Measurements from ENCODE around the gene C5orf34.
A peak's percentile ranks its signal among the peaks of the same experiment; 100 is the strongest.

Gene C5orf34

GRCh38 chr5:43555895-43556606 is 41.1 kb upstream of the C5orf34 start:
- Histone ChIP-seq H3K4me3 (ENCODE audit: insufficient read depth, low read length, poor library complexity, severe bottlenecking) (peak overlapping the region; percentile 97), H3K79me2 (ENCODE audit: insufficient read depth, low read length) (peaks cover 52% of the 10 kb centered on the region), H3K9ac (ENCODE audit: low read length) (peak overlapping the region; percentile 87), H3K36me3 (ENCODE audit: low read length) (peaks cover 30% of the 10 kb centered on the region), H3K27me3 (ENCODE audit: low read length) (no peaks in the 10 kb centered on the region), H2AFZ (ENCODE audit: low read depth, low read length, severe bottlenecking) (peak overlapping the region; percentile 68), H4K20me1 (ENCODE audit: low read depth, low read length) (no peaks in the 10 kb centered on the region), H3F3A (ENCODE audit: insufficient read depth) (peaks cover 8% of the 10 kb centered on the region; the same call in 1 of the 2 replicates), H3K4me2 (ENCODE audit: low read depth, low read length, poor library complexity, severe bottlenecking) (peak overlapping the region; percentile 77), H3K9me3 (ENCODE audit: insufficient read depth, low read length) (no peaks in the 10 kb centered on the region), H3K9me2 (replicated peaks; ENCODE audit: insufficient read depth, low read length) (no peaks in the 10 kb centered on the region), H3K27ac (ENCODE audit: low read depth, low read length) (peak overlapping the region; percentile 86)
- TF ChIP-seq EZH2phosphoT487 (conservative IDR thresholded peaks at IDR 0.05; ENCODE audit: low read length) (no peak), CTCF (IDR thresholded peaks at IDR 0.05; ENCODE audit: insufficient read depth, low read length, poor library complexity, severe bottlenecking) (no peak)

- H3K36me3 ChIP-seq (ENCODE audit: low read length), result peaks cover 40% of the 10 kb centered on the region
- no peak overlapping the region for H2AFZ ChIP-seq (ENCODE audit: low read depth, low read length, severe bottlenecking)
- H3K27me3 ChIP-seq (ENCODE audit: low read length), result no peaks in the 10 kb centered on the region
- H3K9me3 ChIP-seq (ENCODE audit: insufficient read depth, low read length), result no peaks in the 10 kb centered on the region
- peak overlapping the region; percentile 87 for H3K9ac ChIP-seq (ENCODE audit: low read length)
- H3K27ac ChIP-seq (ENCODE audit: low read depth, low read length), result no peak overlapping the region
- H3K4me2 ChIP-seq (ENCODE audit: low read depth, low read length, poor library complexity, severe bottlenecking), result peak overlapping the region; percentile 77
- H4K20me1 ChIP-seq (ENCODE audit: low read depth, low read length), result no peaks in the 10 kb centered on the region
- H3F3A ChIP-seq (ENCODE audit: insufficient read depth), result peaks cover 8% of the 10 kb centered on the region; the same call in 1 of the 2 replicates
- TF ChIP-seq EZH2phosphoT487 (conservative IDR thresholded peaks at IDR 0.05; ENCODE audit: low read length), result no peak
- no peak for TF ChIP-seq CTCF (IDR thresholded peaks at IDR 0.05; ENCODE audit: insufficient read depth, low read length, poor library complexity, severe bottlenecking)
- peak overlapping the region; percentile 97 for H3K4me3 ChIP-seq (ENCODE audit: insufficient read depth, low read length, poor library complexity, severe bottlenecking)
- H3K9me2 ChIP-seq (replicated peaks; ENCODE audit: insufficient read depth, low read length), result no peaks in the 10 kb centered on the region
- peaks cover 65% of the 10 kb centered on the region for H3K79me2 ChIP-seq (ENCODE audit: insufficient read depth, low read length)
These were observed 39.5 kb upstream of the C5orf34 start for GRCh38 chr5:43554497-43554896.

- H3K4me2 ChIP-seq (ENCODE audit: low read depth, low read length, poor library complexity, severe bottlenecking), result peak overlapping the region; percentile 77
These were observed 38.4 kb upstream of the C5orf34 start for GRCh38 chr5:43553381-43553780.

More at GRCh38 chr5:43553381-43553780, 38.4 kb upstream of the C5orf34 start:
- Histone ChIP-seq H3F3A (ENCODE audit: insufficient read depth) (peaks cover 3% of the 10 kb centered on the region; the same call in 1 of the 2 replicates), H3K27ac (ENCODE audit: low read depth, low read length) (no peak overlapping the region), H2AFZ (ENCODE audit: low read depth, low read length, severe bottlenecking) (no peak overlapping the region), H3K9me3 (ENCODE audit: insufficient read depth, low read length) (no peaks in the 10 kb centered on the region), H3K27me3 (ENCODE audit: low read length) (no peaks in the 10 kb centered on the region), H3K9me2 (replicated peaks; ENCODE audit: insufficient read depth, low read length) (no peaks in the 10 kb centered on the region), H3K4me3 (ENCODE audit: insufficient read depth, low read length, poor library complexity, severe bottlenecking) (no peak overlapping the region), H3K9ac (ENCODE audit: low read length) (no peak overlapping the region), H4K20me1 (ENCODE audit: low read depth, low read length) (no peaks in the 10 kb centered on the region), H3K79me2 (ENCODE audit: insufficient read depth, low read length) (peaks cover 69% of the 10 kb centered on the region), H3K36me3 (ENCODE audit: low read length) (peaks cover 40% of the 10 kb centered on the region)
- no peak for TF ChIP-seq EZH2phosphoT487 (conservative IDR thresholded peaks at IDR 0.05; ENCODE audit: low read length)
- TF ChIP-seq CTCF (IDR thresholded peaks at IDR 0.05; ENCODE audit: insufficient read depth, low read length, poor library complexity, severe bottlenecking), result no peak
